NCI-H2107 (cell line): Measurements from ENCODE around the gene HCFC1.

ENCODE experiments used
- DNase-seq: peaks from one replicate; lab custom pipeline; 2025; lab: John Stamatoyannopoulos, UW

HCFC1 gene

GRCh38 chrX:153924149-153924861, 47.3 kb downstream of the HCFC1 start:
- peak; percentile 45 for DNase-seq

DNA sequence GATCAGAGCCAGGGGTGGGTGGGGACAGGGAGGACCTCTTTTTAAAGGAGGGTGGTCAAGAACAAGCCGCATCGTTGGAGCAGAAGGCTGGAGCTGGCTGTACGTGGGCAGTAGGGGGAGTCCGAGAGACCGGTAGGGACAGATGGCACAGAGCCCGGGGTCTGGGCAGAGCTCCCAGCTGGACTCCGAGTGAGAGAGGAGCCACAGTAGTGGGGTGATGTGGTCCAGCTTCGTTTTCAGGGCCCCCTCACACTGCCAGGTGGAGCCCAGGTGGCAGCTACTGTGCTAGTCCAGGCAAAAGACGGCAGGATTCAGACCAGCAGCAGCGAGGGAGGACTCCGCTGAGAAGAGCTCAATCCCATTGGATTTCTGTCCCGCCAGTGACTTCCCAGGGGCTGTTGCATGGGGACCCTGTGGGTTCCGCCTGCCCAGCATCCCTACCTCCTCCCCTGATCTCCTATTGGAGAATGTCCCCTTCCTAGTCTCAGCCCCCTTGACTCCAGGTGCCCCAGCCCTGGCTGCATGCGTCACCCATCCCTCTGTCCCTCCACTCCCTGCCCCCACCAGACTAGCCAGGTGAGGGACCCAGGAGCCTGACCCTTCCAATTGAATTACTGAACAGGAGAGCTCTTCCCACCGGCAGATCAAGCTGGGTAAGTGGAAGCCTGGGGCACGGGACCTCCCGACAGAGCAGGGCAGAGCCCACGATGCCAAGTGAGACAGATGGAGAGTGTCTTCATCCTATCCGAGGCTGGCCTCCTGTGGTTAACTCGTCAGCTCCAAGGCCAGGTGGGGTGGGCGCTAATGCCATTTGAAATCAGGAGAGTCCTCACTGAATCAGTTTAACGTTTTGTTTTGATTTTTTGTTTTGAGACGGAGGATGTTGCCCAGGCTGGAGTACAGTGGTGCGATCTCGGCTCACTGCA, 48.4 kb downstream of the HCFC1 start:
- no peak for DNase-seq

GRCh38 chrX:153921511-153922446, 49.8 kb downstream of the HCFC1 start:
- peak; percentile 54 for DNase-seq

GRCh38 chrX:153921070-153921469, 50.5 kb downstream of the HCFC1 start:
- DNase-seq: no peak

- DNase-seq: no peak
Observed at GRCh38 chrX:153920546-153920945, 51.1 kb downstream of the HCFC1 start.

GRCh38 chrX:153919281-153919680, 52.3 kb downstream of the HCFC1 start:
- DNase-seq: no peak

DNA sequence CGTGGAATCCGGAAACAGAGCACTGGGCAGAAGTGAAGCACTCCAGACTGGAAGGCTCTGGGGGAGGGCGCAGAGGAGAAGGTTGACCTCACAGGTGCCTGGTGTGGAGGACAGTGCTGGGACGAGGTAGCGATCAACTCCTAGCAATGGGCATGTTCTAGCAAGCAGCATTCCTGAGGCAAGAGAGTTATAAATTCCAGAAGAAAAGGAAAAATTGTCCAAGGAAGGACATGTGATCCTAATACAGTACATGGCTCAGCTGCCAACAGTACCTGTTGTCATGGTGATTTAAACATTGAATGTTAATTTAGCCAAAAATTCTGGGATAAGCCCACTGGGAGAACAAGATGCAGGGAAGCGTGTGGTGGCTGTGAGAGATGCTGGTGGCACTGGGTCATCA, 53.7 kb downstream of the HCFC1 start:
- no peak for DNase-seq

DNA sequence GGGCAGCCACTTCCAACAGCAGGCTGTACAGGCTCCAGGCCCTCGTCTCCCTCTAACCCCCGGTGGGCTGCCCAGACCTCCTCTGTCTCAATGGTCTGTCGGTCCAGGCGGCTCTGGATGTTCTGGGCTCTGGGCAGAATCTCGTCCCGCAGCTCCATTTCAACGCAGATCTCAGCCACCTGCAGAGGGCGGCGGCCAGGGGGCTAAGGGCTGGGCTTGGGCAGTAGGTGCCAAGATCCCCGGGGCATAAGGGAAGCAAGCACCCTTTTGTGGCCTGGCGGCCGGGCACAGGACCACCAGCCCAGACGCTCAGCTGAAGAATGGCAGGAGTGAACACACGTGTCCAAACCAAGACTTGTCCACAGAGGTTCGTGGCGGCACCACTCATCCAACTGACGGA, 57.9 kb downstream of the HCFC1 start:
- DNase-seq: no peak

GRCh38 chrX:153913211-153913610, 58.4 kb downstream of the HCFC1 start:
- DNase-seq: no peak

DNA sequence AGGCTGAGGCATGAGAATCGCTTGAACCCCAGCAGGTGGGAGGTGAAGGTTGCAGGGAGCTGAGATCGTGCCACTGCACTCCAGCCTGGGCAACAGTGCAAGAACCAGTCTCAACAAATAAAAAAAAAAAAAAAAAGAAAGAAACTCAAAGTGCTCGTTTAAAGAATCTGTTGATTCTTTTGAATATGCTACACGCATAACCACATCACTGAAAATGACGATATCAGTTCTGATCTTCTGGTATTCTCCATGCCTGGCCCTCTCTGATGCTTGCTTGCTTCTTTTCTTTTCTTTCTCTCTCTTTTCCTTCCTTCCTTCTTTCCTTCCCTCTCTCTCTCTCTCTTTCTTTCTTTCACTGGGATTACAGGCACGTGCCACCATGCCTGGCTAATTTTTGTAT, 59.8 kb downstream of the HCFC1 start:
- DNase-seq: no peak

DNA sequence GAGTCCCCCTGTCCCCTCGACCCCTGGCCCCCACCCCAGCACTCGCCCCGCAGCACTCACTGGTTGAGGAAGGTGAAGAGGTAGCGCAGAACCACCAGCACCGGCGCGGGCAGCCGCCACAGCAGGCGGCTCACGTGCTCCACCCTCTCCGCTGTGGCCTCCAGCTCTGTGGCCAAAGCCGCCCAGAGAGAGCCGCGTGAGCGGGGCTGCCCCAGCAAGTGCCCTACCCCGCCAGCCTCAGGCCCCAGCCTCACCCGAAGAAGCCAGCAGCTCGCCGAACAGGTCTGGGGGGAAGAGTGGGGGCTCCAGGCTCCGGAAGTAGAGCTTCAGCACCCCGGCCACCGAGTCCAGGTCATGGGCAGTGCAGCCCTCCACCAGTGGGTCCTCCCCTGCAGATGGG, 61.2 kb downstream of the HCFC1 start:
- DNase-seq: no peak

DNA sequence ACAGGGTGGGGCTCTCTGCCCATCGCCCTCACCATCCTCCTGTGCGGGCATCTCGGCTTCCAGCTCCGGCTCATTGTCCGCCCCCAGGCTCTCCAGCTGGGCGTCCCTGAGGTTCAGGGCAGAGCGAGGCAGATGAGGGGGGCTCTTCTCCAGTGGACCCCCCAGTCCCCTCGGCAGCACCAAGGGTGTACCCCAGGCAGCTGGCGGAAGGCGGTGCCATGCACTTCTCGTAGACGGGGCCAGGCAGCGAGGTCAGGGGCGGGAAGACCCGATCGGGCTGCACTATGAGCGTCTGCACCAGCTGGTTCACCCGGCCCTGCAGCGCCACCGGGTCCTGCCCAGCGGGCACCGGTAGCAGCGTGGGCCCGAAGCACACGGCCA, 61.6 kb downstream of the HCFC1 start:
- DNase-seq: no peak

- no peak for DNase-seq
Observed at GRCh38 chrX:153909024-153909979, 62.3 kb downstream of the HCFC1 start.

GRCh38 chrX:153908219-153908860, 63.3 kb downstream of the HCFC1 start:
- no peak for DNase-seq

GRCh38 chrX:153907456-153907855, 64.2 kb downstream of the HCFC1 start:
- no peak for DNase-seq

- DNase-seq: no peak
Observed at GRCh38 chrX:153906126-153906917, 65.3 kb downstream of the HCFC1 start.

GRCh38 chrX:153905481-153906095, 66.0 kb downstream of the HCFC1 start:
- no peak for DNase-seq

DNA sequence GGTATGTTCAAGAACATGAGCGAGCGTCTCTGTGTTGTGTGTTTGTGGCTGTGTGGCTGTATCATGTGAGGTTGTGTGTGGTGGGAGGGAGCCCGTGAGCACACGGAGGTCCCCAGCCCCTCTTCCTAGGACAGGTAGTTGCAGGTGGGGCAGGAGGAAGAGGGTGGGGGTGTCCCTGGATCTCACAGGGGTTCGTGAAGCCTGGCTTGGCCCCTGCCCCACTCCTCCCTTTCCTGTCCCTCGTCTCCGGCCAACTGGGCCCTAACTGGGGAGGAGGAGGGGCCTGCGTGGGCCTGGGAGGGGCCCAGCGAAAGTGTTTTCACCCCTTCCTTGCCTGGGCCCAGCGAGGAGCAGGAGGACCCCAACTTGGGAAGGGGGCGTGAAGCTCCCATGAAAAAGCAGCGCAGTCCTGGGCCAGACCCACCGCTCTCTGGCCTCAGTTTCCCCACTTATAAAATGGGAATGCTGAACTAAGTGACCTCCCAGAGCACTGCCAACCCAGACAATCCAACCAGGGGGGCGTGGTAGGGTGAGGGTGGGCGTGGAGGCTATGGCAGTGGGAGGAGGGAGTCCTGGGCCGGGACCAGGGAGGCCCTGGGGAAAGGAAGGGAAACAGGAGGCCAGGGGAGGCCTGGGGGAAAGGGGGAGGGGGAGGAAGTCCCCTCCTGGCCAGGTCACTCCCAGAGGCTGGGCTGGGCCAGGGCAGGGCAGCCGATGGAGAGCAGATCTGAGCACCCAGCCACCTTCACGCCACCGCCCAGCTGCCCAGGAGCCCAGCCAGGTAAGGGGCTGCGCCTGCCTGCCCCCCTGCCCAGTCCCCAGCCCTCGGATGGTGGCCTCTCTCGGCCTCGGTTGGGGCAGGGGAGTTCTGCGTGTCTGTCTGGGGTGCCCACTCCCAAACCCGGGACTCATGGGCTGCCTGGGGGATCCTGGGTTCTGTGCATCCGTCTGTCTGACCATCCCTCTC, 67.3 kb downstream of the HCFC1 start, which contains the start of gene AVPR2:
Gene AVPR2, plus strand, starts transcription at position 683 of the 967 bp plus-strand sequence. CDS start 473 bp downstream, outside the sequence.
- no peak for DNase-seq
